K562 (cell line): Measurements from ENCODE around the gene LMOD1. TPM values are rescaled to one million over a fixed set of nuclear protein-coding genes. Genes with fewer than 3 reads are reported as not detected.

ENCODE experiments used
- FOXP1 ChIP-seq: sonication (generic); formaldehyde crosslinking; IDR thresholded peaks from 2 replicates; pipeline ENCODE4 v1.8.0; 2022; ENCODE audit warnings: mild to moderate bottlenecking, missing genetic modification reagents
- OTX1 ChIP-seq: fragments of 450-650 bp; formaldehyde crosslinking; IDR thresholded peaks from 2 replicates; pipeline ENCODE4 v1.4.0; 2022; ENCODE audit warnings: mild to moderate bottlenecking
- PPARD ChIP-seq: fragments of 250-450 bp; sonication (Bioruptor Pico); IDR thresholded peaks from 2 replicates; pipeline ENCODE4 v1.8.0; 2022; ENCODE audit warnings: inconsistent platforms, mild to moderate bottlenecking, moderate library complexity
- RBM34 ChIP-seq: fragments of 200-400 bp; formaldehyde crosslinking; IDR thresholded peaks from 2 replicates; pipeline ENCODE4 v1.6.1; 2018; ENCODE audit warnings: low read length, borderline replicate concordance; ENCODE audit not compliant: insufficient read depth
- SUPT5H ChIP-seq: fragments of 450-650 bp; IDR thresholded peaks from 2 replicates; pipeline ENCODE4 v1.6.1; 2016
- polyA plus RNA-seq, 8 experiments: library from polyadenylated mRNA; depleted of rRNA in 4 of 8; stranded (reverse) in 5 of 8; unstranded in 3 of 8; fragments of >200 nt; fragmentation: Nextera tagmentation in 2 of 8; fragmentation: Illumina TruSeq in 1 of 8; extraction: Ambion mirVana in 2 of 8; extraction: Trizol in 1 of 8; gene quantifications; 2 replicates each; pipeline versions ENCODE4 v1.2.1 to v1.2.3, GENCODE V29; 2011 to 2014; ENCODE audit warnings: inconsistent platforms in 1 of 8, missing spikeins in 1 of 8
- total RNA-seq, 7 experiments: library from RNA; depleted of rRNA in 6 of 7; stranded (reverse); fragments of >200 nt in 6 of 7; fragmentation: Illumina TruSeq in 2 of 7; extraction: Trizol in 2 of 7; gene quantifications; 2 replicates each; pipeline versions ENCODE4 v1.2.1 to v1.2.3, GENCODE V29; 2011 to 2021; ENCODE audit warnings: low replicate concordance in 1 of 7
- TF ChIP-seq, protein P1 (sequence below), 2 experiments: fragments of 450-650 bp; IDR thresholded peaks; 2 replicates each; pipeline ENCODE4 v1.6.1; 2016; ENCODE audit warnings: mild to moderate bottlenecking in 2 of 2, borderline replicate concordance in 1 of 2, low read depth in 1 of 2, moderate library complexity in 1 of 2
- TF ChIP-seq, protein P2 (sequence below), 2 experiments: fragments of 450-650 bp; IDR thresholded peaks; 2 replicates each; pipeline ENCODE4 v1.6.1; 2016
- TF ChIP-seq, protein P3 (sequence below), 3 experiments: fragments of 200-800 bp in 1 of 3; sonication (Bioruptor generic) in 1 of 3; sonication (generic) in 1 of 3; formaldehyde crosslinking in 1 of 3; IDR thresholded peaks; 2 replicates each; pipeline versions ENCODE4 v1.6.1 to v1.8.0; 2016 to 2022; ENCODE audit warnings: mild to moderate bottlenecking in 2 of 3, missing compliant biosample characterization in 2 of 3, missing genetic modification characterization in 2 of 3, missing genetic modification reagents in 1 of 3
- TF ChIP-seq, protein P4 (sequence below): fragments of 450-650 bp; IDR thresholded peaks from 2 replicates; pipeline ENCODE4 v1.6.1; 2018; ENCODE audit not compliant: partially characterized antibody

LMOD1 gene
- total and polyA plus RNA-seq, 9 of the 15 experiments (the other 6 are each of a cell fraction or from before 2014, with no cell fraction given): 0.03 to 0.54 (median 0.38) TPM; not detected in 1

DNA sequence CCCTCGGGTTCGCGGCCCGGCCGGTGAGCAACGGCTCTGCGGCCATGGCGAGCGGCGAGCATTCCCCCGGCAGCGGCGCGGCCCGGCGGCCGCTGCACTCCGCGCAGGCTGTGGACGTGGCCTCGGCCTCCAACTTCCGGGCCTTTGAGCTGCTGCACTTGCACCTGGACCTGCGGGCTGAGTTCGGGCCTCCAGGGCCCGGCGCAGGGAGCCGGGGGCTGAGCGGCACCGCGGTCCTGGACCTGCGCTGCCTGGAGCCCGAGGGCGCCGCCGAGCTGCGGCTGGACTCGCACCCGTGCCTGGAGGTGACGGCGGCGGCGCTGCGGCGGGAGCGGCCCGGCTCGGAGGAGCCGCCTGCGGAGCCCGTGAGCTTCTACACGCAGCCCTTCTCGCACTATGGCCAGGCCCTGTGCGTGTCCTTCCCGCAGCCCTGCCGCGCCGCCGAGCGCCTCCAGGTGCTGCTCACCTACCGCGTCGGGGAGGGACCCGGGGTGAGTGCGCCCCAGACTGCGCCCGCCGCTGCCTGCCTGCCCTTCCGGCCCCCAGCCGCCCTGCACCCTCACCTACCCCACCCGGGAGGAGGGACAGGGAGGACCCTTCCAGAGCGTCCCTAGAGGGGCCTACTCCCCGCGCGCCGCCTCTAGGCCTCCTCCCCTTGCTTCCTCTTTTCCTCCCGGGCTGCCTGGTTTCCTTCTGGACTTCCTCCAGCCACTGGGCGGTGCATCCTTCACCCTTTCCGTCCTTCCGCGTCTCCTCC, 36.5 kb upstream of the LMOD1 start, which contains the start of gene RNPEP (continued):
- TF ChIP-seq, protein P1, sequence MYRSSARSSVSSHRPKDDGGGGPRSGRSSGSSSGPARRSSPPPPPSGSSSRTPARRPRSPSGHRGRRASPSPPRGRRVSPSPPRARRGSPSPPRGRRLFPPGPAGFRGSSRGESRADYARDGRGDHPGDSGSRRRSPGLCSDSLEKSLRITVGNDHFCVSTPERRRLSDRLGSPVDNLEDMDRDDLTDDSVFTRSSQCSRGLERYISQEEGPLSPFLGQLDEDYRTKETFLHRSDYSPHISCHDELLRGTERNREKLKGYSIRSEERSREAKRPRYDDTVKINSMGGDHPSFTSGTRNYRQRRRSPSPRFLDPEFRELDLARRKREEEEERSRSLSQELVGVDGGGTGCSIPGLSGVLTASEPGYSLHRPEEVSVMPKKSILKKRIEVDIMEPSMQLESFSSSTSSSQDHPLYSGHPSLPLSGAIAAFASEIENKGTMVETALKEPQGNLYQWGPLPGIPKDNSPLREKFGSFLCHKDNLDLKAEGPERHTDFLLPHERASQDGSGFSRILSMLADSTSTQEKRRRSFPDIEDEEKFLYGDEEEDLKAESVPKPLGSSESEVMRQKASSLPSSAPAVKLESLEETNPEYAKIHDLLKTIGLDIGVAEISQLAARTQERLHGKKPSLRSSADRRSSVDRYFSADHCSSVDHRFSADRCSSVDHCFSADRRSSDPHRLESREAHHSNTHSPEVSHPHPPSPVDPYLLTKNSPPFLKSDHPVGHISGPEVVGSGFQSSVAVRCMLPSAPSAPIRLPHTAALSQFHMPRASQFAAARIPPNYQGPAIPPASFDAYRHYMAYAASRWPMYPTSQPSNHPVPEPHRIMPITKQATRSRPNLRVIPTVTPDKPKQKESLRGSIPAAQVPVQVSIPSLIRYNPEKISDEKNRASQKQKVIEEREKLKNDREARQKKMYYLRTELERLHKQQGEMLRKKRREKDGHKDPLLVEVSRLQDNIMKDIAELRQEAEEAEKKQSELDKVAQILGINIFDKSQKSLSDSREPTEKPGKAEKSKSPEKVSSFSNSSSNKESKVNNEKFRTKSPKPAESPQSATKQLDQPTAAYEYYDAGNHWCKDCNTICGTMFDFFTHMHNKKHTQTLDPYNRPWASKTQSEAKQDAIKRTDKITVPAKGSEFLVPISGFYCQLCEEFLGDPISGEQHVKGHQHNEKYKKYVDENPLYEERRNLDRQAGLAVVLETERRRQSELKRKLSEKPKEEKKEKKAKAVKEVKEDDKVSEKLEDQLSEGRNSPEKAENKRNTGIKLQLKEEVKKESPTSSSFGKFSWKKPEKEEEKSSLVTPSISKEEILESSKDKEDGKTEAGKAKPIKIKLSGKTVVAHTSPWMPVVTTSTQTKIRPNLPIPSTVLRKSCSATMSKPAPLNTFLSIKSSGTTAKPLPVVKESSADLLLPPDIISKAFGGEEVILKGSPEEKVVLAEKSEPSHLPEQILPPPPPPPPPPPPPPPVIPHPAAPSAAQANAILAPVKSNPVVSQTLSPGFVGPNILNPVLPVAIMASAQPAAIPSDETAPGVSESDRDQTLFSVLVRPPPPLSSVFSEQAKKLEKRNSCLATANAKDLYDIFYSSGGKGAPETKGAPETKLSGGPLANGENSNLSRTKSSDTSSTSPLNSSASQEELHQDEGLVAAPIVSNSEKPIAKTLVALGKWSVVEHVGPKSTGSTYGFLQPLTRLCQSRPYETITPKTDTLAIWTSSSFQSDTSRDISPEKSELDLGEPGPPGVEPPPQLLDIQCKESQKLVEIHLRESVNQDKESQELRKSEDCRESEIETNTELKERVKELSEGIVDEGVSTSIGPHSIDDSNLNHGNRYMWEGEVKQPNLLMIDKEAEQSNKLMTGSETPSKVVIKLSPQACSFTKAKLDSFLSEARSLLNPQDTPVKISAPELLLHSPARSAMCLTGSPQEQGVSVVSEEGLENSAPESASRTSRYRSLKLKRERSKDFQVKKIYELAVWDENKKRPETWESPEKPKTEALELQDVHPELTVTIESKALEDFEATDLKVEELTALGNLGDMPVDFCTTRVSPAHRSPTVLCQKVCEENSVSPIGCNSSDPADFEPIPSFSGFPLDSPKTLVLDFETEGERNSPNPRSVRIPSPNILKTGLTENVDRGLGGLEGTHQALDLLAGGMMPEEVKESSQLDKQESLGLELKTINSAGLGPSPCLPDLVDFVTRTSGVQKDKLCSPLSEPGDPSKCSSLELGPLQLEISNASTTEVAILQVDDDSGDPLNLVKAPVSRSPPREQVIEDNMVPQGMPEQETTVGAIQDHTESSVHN (IDR thresholded peaks at IDR 0.05; ENCODE audit: borderline replicate concordance in 1 of 2, low read depth in 1 of 2): no peak
- TF ChIP-seq, protein P2, sequence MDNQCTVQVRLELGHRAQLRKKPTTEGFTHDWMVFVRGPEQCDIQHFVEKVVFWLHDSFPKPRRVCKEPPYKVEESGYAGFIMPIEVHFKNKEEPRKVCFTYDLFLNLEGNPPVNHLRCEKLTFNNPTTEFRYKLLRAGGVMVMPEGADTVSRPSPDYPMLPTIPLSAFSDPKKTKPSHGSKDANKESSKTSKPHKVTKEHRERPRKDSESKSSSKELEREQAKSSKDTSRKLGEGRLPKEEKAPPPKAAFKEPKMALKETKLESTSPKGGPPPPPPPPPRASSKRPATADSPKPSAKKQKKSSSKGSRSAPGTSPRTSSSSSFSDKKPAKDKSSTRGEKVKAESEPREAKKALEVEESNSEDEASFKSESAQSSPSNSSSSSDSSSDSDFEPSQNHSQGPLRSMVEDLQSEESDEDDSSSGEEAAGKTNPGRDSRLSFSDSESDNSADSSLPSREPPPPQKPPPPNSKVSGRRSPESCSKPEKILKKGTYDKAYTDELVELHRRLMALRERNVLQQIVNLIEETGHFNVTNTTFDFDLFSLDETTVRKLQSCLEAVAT (IDR thresholded peaks at IDR 0.05): peak; percentile 78 to 89; a peak in 3 of 4 replicates
- TF ChIP-seq PPARD (CRISPR knock-in tag) (no peak), SUPT5H (peak; percentile 87), FOXP1 (CRISPR knock-in tag) (peak; percentile 95), RBM34 (peak; percentile 21; the same call in 1 of the 2 replicates), OTX1 (CRISPR knock-in tag) (0 out of 2 replicates have a peak, but pooled peaks have one; percentile 70)
- TF ChIP-seq, protein P3, sequence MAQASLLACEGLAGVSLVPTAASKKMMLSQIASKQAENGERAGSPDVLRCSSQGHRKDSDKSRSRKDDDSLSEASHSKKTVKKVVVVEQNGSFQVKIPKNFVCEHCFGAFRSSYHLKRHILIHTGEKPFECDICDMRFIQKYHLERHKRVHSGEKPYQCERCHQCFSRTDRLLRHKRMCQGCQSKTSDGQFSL (CRISPR knock-in tag; IDR thresholded peaks at IDR 0.05): peak; percentile 63
- TF ChIP-seq, protein P3 (tag; IDR thresholded peaks at IDR 0.05): no peak
- TF ChIP-seq, protein P4, sequence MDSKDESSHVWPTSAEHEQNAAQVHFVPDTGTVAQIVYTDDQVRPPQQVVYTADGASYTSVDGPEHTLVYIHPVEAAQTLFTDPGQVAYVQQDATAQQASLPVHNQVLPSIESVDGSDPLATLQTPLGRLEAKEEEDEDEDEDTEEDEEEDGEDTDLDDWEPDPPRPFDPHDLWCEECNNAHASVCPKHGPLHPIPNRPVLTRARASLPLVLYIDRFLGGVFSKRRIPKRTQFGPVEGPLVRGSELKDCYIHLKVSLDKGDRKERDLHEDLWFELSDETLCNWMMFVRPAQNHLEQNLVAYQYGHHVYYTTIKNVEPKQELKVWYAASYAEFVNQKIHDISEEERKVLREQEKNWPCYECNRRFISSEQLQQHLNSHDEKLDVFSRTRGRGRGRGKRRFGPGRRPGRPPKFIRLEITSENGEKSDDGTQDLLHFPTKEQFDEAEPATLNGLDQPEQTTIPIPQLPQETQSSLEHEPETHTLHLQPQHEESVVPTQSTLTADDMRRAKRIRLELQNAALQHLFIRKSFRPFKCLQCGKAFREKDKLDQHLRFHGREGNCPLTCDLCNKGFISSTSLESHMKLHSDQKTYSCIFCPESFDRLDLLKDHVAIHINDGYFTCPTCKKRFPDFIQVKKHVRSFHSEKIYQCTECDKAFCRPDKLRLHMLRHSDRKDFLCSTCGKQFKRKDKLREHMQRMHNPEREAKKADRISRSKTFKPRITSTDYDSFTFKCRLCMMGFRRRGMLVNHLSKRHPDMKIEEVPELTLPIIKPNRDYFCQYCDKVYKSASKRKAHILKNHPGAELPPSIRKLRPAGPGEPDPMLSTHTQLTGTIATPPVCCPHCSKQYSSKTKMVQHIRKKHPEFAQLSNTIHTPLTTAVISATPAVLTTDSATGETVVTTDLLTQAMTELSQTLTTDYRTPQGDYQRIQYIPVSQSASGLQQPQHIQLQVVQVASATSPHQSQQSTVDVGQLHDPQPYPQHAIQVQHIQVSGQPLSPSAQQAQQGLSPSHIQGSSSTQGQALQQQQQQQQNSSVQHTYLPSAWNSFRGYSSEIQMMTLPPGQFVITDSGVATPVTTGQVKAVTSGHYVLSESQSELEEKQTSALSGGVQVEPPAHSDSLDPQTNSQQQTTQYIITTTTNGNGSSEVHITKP: peak; percentile 56
